A673 (cell line): ENCODE measurements around the gene RTN4RL1. TPM values are rescaled to one million over a fixed set of nuclear protein-coding genes. Genes with fewer than 3 reads are reported as not detected.

Experiments
- BruUV-seq: library from RNA; stranded (reverse); fragments of 400-500 nt; replicated peaks from 2 replicates; lab custom pipeline; 2021; lab: Mats Ljungman, UMichigan
- CTCF ChIA-PET: fragments of 300-600 bp; sonication (Branson Sonifier 250); formaldehyde crosslinking; loops from one replicate; lab custom pipeline; 2022; ENCODE audit warnings: antibody characterized with exemption; lab: Charles Lee
- POLR2A ChIA-PET: fragments of 300-600 bp; sonication (Branson Sonifier 250); formaldehyde crosslinking; loops from one replicate; lab custom pipeline; 2022; ENCODE audit warnings: antibody characterized with exemption; ENCODE audit not compliant: low non-redundant PET; lab: Charles Lee
- DNase-seq: peaks from one replicate; pipeline ENCODE4 v3.0.0-alpha.2; 2015; ENCODE audit warnings: low spot score
- H3K27ac ChIP-seq: fragments of 200-600 bp; sonication (generic); 2 replicates; pipeline ENCODE4 v1.5.1; 2016; ENCODE audit warnings: mixed run types, low read depth, mild to moderate bottlenecking, mixed read lengths, antibody characterized with exemption, low read length; ENCODE audit not compliant: poor library complexity, severe bottlenecking
- H3K27me3 ChIP-seq: fragments of 200-600 bp; sonication (generic); replicated peaks from 2 replicates; pipeline ENCODE4 v1.6.1; 2017; ENCODE audit warnings: mixed run types, low read depth, mild to moderate bottlenecking, mixed read lengths, antibody characterized with exemption, low read length; ENCODE audit not compliant: insufficient read depth, poor library complexity
- H3K36me3 ChIP-seq: fragments of 200-600 bp; sonication (generic); 2 replicates; pipeline ENCODE4 v1.6.1; 2016; ENCODE audit warnings: mixed run types, mild to moderate bottlenecking, mixed read lengths, antibody characterized with exemption, low read length; ENCODE audit not compliant: insufficient read depth, poor library complexity, severe bottlenecking
- H3K4me1 ChIP-seq: fragments of 200-600 bp; sonication (generic); 2 replicates; pipeline ENCODE4 v1.6.1; 2017; ENCODE audit warnings: mixed run types, mild to moderate bottlenecking, mixed read lengths, antibody characterized with exemption, low read length; ENCODE audit not compliant: insufficient read depth, poor library complexity, severe bottlenecking
- H3K4me3 ChIP-seq: fragments of 200-600 bp; sonication (generic); 2 replicates; pipeline ENCODE4 v1.5.1; 2016; ENCODE audit warnings: low read depth, mixed run types, mild to moderate bottlenecking, mixed read lengths, low read length; ENCODE audit not compliant: poor library complexity, severe bottlenecking
- H3K9me3 ChIP-seq: fragments of 200-600 bp; sonication (generic); 2 replicates; pipeline ENCODE4 v1.6.1; 2016; ENCODE audit warnings: mixed run types, low read depth, mild to moderate bottlenecking, mixed read lengths, antibody characterized with exemption, low read length; ENCODE audit not compliant: poor library complexity, severe bottlenecking
- EZH2 ChIP-seq: fragments of 200-600 bp; sonication (generic); IDR thresholded peaks from 2 replicates; pipeline ENCODE4 v1.6.1; 2017; ENCODE audit warnings: borderline replicate concordance, low read depth, mild to moderate bottlenecking, mixed read lengths, antibody characterized with exemption, low read length; ENCODE audit not compliant: poor library complexity, severe bottlenecking
- intact Hi-C: fragments of 100-400 bp; cut with micrococcal nuclease; formaldehyde crosslinking; loops from one replicate; pipeline ENCODE4 v1.10.0; 2022; ENCODE audit not compliant: unreplicated experiment
- total RNA-seq: library from RNA; stranded (reverse); gene quantifications from 2 replicates; pipeline ENCODE4 v1.2.3, GENCODE V29; 2021
- TF ChIP-seq, protein P1 (sequence below): fragments of 300-800, 200-600 bp; sonication (generic); conservative IDR thresholded peaks from 2 replicates; pipeline ENCODE4 v1.5.1; 2017; ENCODE audit warnings: low read depth, mild to moderate bottlenecking, antibody characterized with exemption, low read length, moderate library complexity, mixed read lengths

The RTN4RL1 gene
- total RNA-seq, 1 experiment from 2014 or later = 0.80 TPM

- H3K9me3 ChIP-seq = no peaks in the 10 kb centered on the region
- H3K4me1 ChIP-seq = peaks cover 12% of the 10 kb centered on the region
- intact Hi-C loops = no loop called here
- no peak for TF ChIP-seq EZH2
- TF ChIP-seq, protein P1, sequence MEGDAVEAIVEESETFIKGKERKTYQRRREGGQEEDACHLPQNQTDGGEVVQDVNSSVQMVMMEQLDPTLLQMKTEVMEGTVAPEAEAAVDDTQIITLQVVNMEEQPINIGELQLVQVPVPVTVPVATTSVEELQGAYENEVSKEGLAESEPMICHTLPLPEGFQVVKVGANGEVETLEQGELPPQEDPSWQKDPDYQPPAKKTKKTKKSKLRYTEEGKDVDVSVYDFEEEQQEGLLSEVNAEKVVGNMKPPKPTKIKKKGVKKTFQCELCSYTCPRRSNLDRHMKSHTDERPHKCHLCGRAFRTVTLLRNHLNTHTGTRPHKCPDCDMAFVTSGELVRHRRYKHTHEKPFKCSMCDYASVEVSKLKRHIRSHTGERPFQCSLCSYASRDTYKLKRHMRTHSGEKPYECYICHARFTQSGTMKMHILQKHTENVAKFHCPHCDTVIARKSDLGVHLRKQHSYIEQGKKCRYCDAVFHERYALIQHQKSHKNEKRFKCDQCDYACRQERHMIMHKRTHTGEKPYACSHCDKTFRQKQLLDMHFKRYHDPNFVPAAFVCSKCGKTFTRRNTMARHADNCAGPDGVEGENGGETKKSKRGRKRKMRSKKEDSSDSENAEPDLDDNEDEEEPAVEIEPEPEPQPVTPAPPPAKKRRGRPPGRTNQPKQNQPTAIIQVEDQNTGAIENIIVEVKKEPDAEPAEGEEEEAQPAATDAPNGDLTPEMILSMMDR = no peak
- no peak overlapping the region for H3K4me3 ChIP-seq
- no peaks in the 10 kb centered on the region for H3K27me3 ChIP-seq
- peaks cover 10% of the 10 kb centered on the region for H3K36me3 ChIP-seq
- no TSS peak for BruUV-seq
- ChIA-PET POLR2A (no interaction called here), CTCF (no interaction called here)
- no peak for DNase-seq
- H3K27ac ChIP-seq = no peak overlapping the region
These were observed 45.9 kb upstream of the RTN4RL1 start for GRCh38 chr17:2071024-2071385.

DNA sequence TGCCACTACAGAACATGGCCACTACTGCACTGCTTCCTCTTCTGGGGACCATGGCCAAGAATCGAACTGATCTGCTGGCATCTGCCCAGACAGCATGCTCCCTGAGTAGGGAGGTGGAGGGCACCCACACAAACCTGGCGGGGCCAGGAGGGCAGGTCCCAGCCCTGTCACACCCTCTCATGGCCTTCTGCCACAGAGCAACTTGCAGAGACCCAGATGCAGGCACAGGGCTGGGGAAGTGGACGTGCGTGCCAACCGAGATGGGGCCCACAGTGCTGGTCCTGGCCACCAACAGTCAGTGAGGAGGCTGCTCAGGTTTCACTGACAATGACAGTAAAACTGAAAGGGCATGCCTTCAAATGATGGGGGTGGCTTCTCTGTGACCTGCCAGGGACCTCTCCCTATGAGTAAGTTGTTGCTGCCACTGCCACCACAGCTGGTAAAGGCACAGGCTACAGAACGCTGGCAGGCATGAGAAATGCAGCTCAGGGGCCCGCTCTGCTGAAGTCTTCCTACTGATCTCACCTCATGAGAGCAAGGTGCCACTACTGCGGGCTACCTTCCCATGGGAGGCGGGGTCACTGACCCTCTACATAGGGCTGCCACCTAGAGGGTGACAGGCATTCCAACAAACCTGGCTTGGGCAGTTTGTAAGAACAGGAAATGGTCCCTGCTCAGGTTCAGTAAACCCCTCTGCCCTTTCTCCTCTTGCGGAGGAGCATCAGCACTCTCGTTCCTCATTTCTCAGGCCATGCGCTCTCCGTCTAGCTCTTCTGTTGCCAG is 45.3 kb upstream of the RTN4RL1 start:
- intact Hi-C loops = no loop called here
- peaks cover 12% of the 10 kb centered on the region for H3K4me1 ChIP-seq
- H3K4me3 ChIP-seq = no peak overlapping the region
- H3K9me3 ChIP-seq = no peaks in the 10 kb centered on the region
- ChIA-PET CTCF (no interaction called here), POLR2A (no interaction called here)
- no peak for TF ChIP-seq EZH2
- TF ChIP-seq, protein P1 = no peak
- BruUV-seq = no TSS peak
- H3K27me3 ChIP-seq = no peaks in the 10 kb centered on the region
- DNase-seq = no peak
- H3K27ac ChIP-seq = no peak overlapping the region
- peaks cover 11% of the 10 kb centered on the region for H3K36me3 ChIP-seq

- ChIA-PET CTCF (no interaction called here), POLR2A (no interaction called here)
- TF ChIP-seq EZH2 = no peak
- TF ChIP-seq, protein P1 = no peak
- Histone ChIP-seq H3K27me3 (no peaks in the 10 kb centered on the region), H3K4me3 (no peak overlapping the region), H3K9me3 (no peaks in the 10 kb centered on the region), H3K27ac (no peak overlapping the region), H3K36me3 (peaks cover 26% of the 10 kb centered on the region), H3K4me1 (peaks cover 16% of the 10 kb centered on the region)
- no peak for DNase-seq
- intact Hi-C loops = no loop called here
- BruUV-seq = no TSS peak
These were observed 43.5 kb upstream of the RTN4RL1 start for GRCh38 chr17:2068519-2069051.
